GM12878 (cell line): ENCODE results near the gene ZNF804A. TPM values are rescaled to one million over a fixed set of nuclear protein-coding genes. Genes with fewer than 3 reads are reported as not detected.

Source experiments
- ATAC-seq: fragments of 200-7000 bp; cut with Tn5 transposase; 3 replicates; pipeline ENCODE4 v1.9.1; 2020; ENCODE audit warnings: mild to moderate bottlenecking, moderate library complexity
- BruUV-seq: library from RNA; stranded (reverse); fragments of 400-500 nt; replicated peaks from 2 replicates; lab custom pipeline; 2021; lab: Mats Ljungman, UMichigan
- CTCF ChIA-PET: fragments of 300-600 bp; sonication (Branson Sonifier 250); formaldehyde crosslinking; extraction: SDS; loops from one replicate; lab custom pipeline; 2021; ENCODE audit warnings: inconsistent platforms; lab: Yijun Ruan, JAX
- POLR2A ChIA-PET: fragments of 350-600 bp; formaldehyde crosslinking; extraction: SDS; loops from one replicate; lab custom pipeline; 2021; ENCODE audit warnings: inconsistent platforms; lab: Charles Lee
- RAD21 ChIA-PET: fragments of 300-600 bp; sonication (Branson Sonifier 250); formaldehyde crosslinking; loops from one replicate; lab custom pipeline; 2023; ENCODE audit warnings: antibody characterized with exemption; ENCODE audit not compliant: unreplicated experiment; lab: Charles Lee
- SMC1A ChIA-PET: fragments of 300-600 bp; sonication (Branson Sonifier 250); formaldehyde crosslinking; loops from one replicate; lab custom pipeline; 2023; ENCODE audit not compliant: unreplicated experiment, uncharacterized antibody; lab: Charles Lee
- DNase-seq: peaks from one replicate; pipeline ENCODE4 v3.0.0-alpha.2; 2011; ENCODE audit warnings: low read depth, low spot score
- FAIRE-seq: peaks from 3 replicates; lab custom pipeline; 2011; peaks lifted over from hg19 to GRCh38; lab: Jason Lieb, UNC
- H2AFZ ChIP-seq: 2 replicates; pipeline ENCODE4 v1.6.0; 2011; ENCODE audit warnings: low read depth, low read length, control low read depth; ENCODE audit not compliant: control insufficient read depth
- H3K27ac ChIP-seq: 2 replicates; pipeline ENCODE4 v1.5.1; 2011; ENCODE audit warnings: control low read depth; ENCODE audit not compliant: control insufficient read depth, insufficient read depth
- H3K27me3 ChIP-seq, 2 experiments: replicated peaks in 1 of 2; 2 replicates each; pipeline versions ENCODE4 v1.6.0 to v1.6.1; 2011; ENCODE audit warnings: low read length in 1 of 2; ENCODE audit not compliant: control insufficient read depth in 2 of 2, insufficient read depth in 2 of 2
- H3K36me3 ChIP-seq, 2 experiments: 2 replicates each; pipeline ENCODE4 v1.5.1; 2011; ENCODE audit warnings: low read length in 1 of 2; ENCODE audit not compliant: control insufficient read depth in 2 of 2, insufficient read depth in 2 of 2
- H3K4me1 ChIP-seq: 2 replicates; pipeline ENCODE4 v1.6.1; 2011; ENCODE audit warnings: mild to moderate bottlenecking, low read length, moderate library complexity, mixed read lengths; ENCODE audit not compliant: control insufficient read depth, insufficient read depth
- H3K4me2 ChIP-seq: 2 replicates; pipeline ENCODE4 v1.6.0; 2011; ENCODE audit warnings: control low read depth; ENCODE audit not compliant: control insufficient read depth, insufficient read depth
- H3K4me3 ChIP-seq: fragments of 200-600 bp; sonication (generic); 2 replicates; pipeline ENCODE4 v1.5.1; 2016
- H3K79me2 ChIP-seq: 2 replicates; pipeline ENCODE4 v1.6.0; 2011; ENCODE audit warnings: low read length; ENCODE audit not compliant: control insufficient read depth, insufficient read depth
- H3K9ac ChIP-seq: 2 replicates; pipeline ENCODE4 v1.8.0; 2011; ENCODE audit warnings: low read length, control low read depth, mixed read lengths; ENCODE audit not compliant: control insufficient read depth, insufficient read depth
- H3K9me3 ChIP-seq: replicated peaks from 3 replicates; pipeline ENCODE4 v1.5.1; 2011; ENCODE audit warnings: mild to moderate bottlenecking, low read length; ENCODE audit not compliant: control insufficient read depth, insufficient read depth
- H4K20me1 ChIP-seq: 2 replicates; pipeline ENCODE4 v1.6.0; 2011; ENCODE audit not compliant: control insufficient read depth, insufficient read depth
- ATF7 ChIP-seq: fragments of 450-650 bp; IDR thresholded peaks from 2 replicates; pipeline ENCODE4 v1.6.1; 2016; ENCODE audit warnings: low read depth, mild to moderate bottlenecking
- CHD2 ChIP-seq: IDR thresholded peaks from 2 replicates; pipeline ENCODE4 v1.6.1; 2011; ENCODE audit warnings: low read depth, low read length, improper control_type of control experiment, borderline replicate concordance
- HDAC6 ChIP-seq: fragments of 200-600 bp; sonication (generic); IDR thresholded peaks from one replicate; pipeline ENCODE4 v1.8.0; 2017; ENCODE audit warnings: antibody characterized with exemption; ENCODE audit not compliant: unreplicated experiment
- JUNB ChIP-seq: IDR thresholded peaks from 2 replicates; pipeline ENCODE4 v1.6.1; 2016; ENCODE audit warnings: antibody characterized with exemption, mild to moderate bottlenecking
- LARP7 ChIP-seq: fragments of 450-650 bp; IDR thresholded peaks from 2 replicates; pipeline ENCODE4 v1.6.1; 2017; ENCODE audit warnings: mild to moderate bottlenecking
- NR2C2 ChIP-seq: IDR thresholded peaks from 2 replicates; pipeline ENCODE4 v1.6.1; 2011; ENCODE audit warnings: borderline replicate concordance, low read depth; ENCODE audit not compliant: control insufficient read depth, insufficient read length
- PML ChIP-seq: IDR thresholded peaks from 2 replicates; pipeline ENCODE4 v1.6.1; 2012; ENCODE audit warnings: low read length, inconsistent platforms
- SMAD5 ChIP-seq: IDR thresholded peaks from 2 replicates; pipeline ENCODE4 v1.6.1; 2016; ENCODE audit warnings: antibody characterized with exemption, low read depth
- SMC3 ChIP-seq: IDR thresholded peaks from 2 replicates; pipeline ENCODE4 v1.6.1; 2011; ENCODE audit warnings: low read length, improper control_type of control experiment, borderline replicate concordance
- SREBF1 ChIP-seq: IDR thresholded peaks from 2 replicates; pipeline ENCODE4 v1.6.1; 2012; ENCODE audit warnings: mild to moderate bottlenecking, low read length
- TAF1 ChIP-seq: IDR thresholded peaks from 2 replicates; pipeline ENCODE4 v1.6.1; 2011; ENCODE audit warnings: mild to moderate bottlenecking, low read depth, low read length, borderline replicate concordance
- YBX1 ChIP-seq: fragments of 450-650 bp; IDR thresholded peaks from 2 replicates; pipeline ENCODE4 v1.6.1; 2016; ENCODE audit warnings: antibody characterized with exemption
- WGBS: methylation state at CpG from one replicate; pipeline ENCODE4 v1.1.6; 2016; ENCODE audit warnings: low lambda C conversion rate; ENCODE audit not compliant: insufficient replicate concordance, insufficient coverage; ENCODE audit errors: missing lambda C conversion rate; 5-methylcytosine and 5-hydroxymethylcytosine counted together
- in situ Hi-C: fragments of 300-500 bp; cut with MboI; formaldehyde crosslinking; loops from 9 replicates; pipeline ENCODE4 v1.14.3; 2018; ENCODE audit warnings: mixed read lengths
- intact Hi-C: fragments of 100-400 bp; cut with micrococcal nuclease; formaldehyde crosslinking; loops from one replicate; pipeline ENCODE4 v1.14.2; 2022; ENCODE audit not compliant: unreplicated experiment
- polyA plus RNA-seq, 11 experiments: library from polyadenylated mRNA; depleted of rRNA in 4 of 11; unstranded in 6 of 11; stranded (reverse) in 5 of 11; fragments of >200 nt; fragmentation: Nextera tagmentation in 4 of 11; fragmentation: Illumina TruSeq in 1 of 11; extraction: Ambion mirVana in 4 of 11; extraction: Trizol in 1 of 11; gene quantifications; 1 replicate in 1 of 11; 2 replicates in 10 of 11; pipeline versions ENCODE4 v1.2.1 to v1.2.3, GENCODE V29; 2011 to 2016; ENCODE audit warnings: inconsistent platforms in 2 of 11, missing spikeins in 2 of 11, low read depth in 1 of 11
- total RNA-seq, 4 experiments: library from RNA; depleted of rRNA in 3 of 4; stranded (reverse); fragments of >200 nt in 3 of 4; fragmentation: Illumina TruSeq in 1 of 4; extraction: Trizol in 1 of 4; gene quantifications; 2 replicates each; pipeline versions ENCODE4 v1.2.1 to v1.2.3, GENCODE V29; 2013 to 2021
- TF ChIP-seq, protein P1 (sequence below): IDR thresholded peaks from 2 replicates; pipeline ENCODE4 v1.6.1; 2011; ENCODE audit warnings: low read depth, mild to moderate bottlenecking, low read length, moderate library complexity, borderline replicate concordance; ENCODE audit errors: extremely low read depth

Gene ZNF804A
- total and polyA plus RNA-seq, 10 of the 15 experiments (the other 5 are each of a cell fraction or from before 2014, with no cell fraction given): 0.19 to 2.3 (median 1.4) TPM

- WGBS: 8% methylated on average over 1 of the region's 1 CpG
- H3K9ac ChIP-seq: no peak overlapping the region
- H3K79me2 ChIP-seq: no peaks in the 10 kb centered on the region
- no peaks in the 10 kb centered on the region for H3K9me3 ChIP-seq
- H3K27ac ChIP-seq: no peak overlapping the region
- DNase-seq (no peak), ATAC-seq (no peak), FAIRE-seq (no peak)
- ChIA-PET CTCF (no interaction called here), POLR2A (no interaction called here), RAD21 (no interaction called here), SMC1A (no interaction called here)
- no TSS peak for BruUV-seq
- H3K4me1 ChIP-seq: no peaks in the 10 kb centered on the region
- H4K20me1 ChIP-seq: no peaks in the 10 kb centered on the region
- no peak overlapping the region for H3K4me2 ChIP-seq
- in situ Hi-C loops (no loop called here), intact Hi-C loops (no loop called here)
- H3K4me3 ChIP-seq: no peak overlapping the region
- no peaks in the 10 kb centered on the region for H3K36me3 ChIP-seq
- TF ChIP-seq SMAD5 (no peak), LARP7 (no peak), CHD2 (no peak), JUNB (no peak), ATF7 (no peak), SMC3 (no peak), PML (no peak), HDAC6 (no peak), NR2C2 (no peak), TAF1 (no peak), YBX1 (no peak), SREBF1 (no peak)
- TF ChIP-seq, protein P1, sequence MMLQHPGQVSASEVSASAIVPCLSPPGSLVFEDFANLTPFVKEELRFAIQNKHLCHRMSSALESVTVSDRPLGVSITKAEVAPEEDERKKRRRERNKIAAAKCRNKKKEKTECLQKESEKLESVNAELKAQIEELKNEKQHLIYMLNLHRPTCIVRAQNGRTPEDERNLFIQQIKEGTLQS: no peak
- H2AFZ ChIP-seq: no peak overlapping the region
- no peaks in the 10 kb centered on the region for H3K27me3 ChIP-seq
Observed at GRCh38 chr2:184830531-184830930, 232.2 kb downstream of the ZNF804A start.
